Transverse colon (tissue), 4 donors: ENCODE measurements around the gene CDCA4.

Experiments used
- CTCF ChIP-seq, 5 experiments: fragments of 200-600 bp in 3 of 5; fragments of 450-650 bp in 2 of 5; sonication (generic) in 3 of 5; IDR thresholded peaks; 1 replicate in 2 of 5; 2 replicates in 3 of 5; pipeline ENCODE4 v1.5.1; 2016 to 2017; ENCODE audit warnings: antibody characterized with exemption in 5 of 5, inconsistent platforms in 3 of 5, mild to moderate bottlenecking in 2 of 5, moderate library complexity in 1 of 5
- EP300 ChIP-seq: sonication (generic); formaldehyde crosslinking; IDR thresholded peaks from one replicate; pipeline ENCODE4 v1.6.1; 2017; ENCODE audit warnings: antibody characterized with exemption, low read depth
- POLR2AphosphoS5 ChIP-seq, 3 donors: sonication (generic); formaldehyde crosslinking; IDR thresholded peaks; one replicate each; pipeline ENCODE4 v1.6.1; 2016; ENCODE audit warnings: antibody characterized with exemption in 3 of 3

GRCh38 chr14:104985675-104986486, 35.0 kb downstream of the CDCA4 start, which contains the start of gene CLBA1:
- no peak for TF ChIP-seq CTCF (IDR thresholded peaks at IDR 0.05)
- TF ChIP-seq POLR2AphosphoS5 (IDR thresholded peaks at IDR 0.05): peak; percentile 26 to 68 (median 40)
- no peak for TF ChIP-seq EP300
